GM18520 (cell line): Measurements from ENCODE around the gene PIK3CG.
"Not testable (repeated sequence)": the region's sequence is repeated elsewhere in the genome, so short reads cannot be mapped to it uniquely, and the experiment has no call there.

Experiments used
- ATAC-seq: cut with Tn5 transposase; IDR thresholded peaks from one replicate; pipeline ENCODE4 v1.9.1; 2021; ENCODE audit not compliant: unreplicated experiment

PIK3CG gene

GRCh38 chr7:106936236-106936635 is 71.2 kb downstream of the PIK3CG start:
- no peak for ATAC-seq

- not testable (repeated sequence) for ATAC-seq
Measured at GRCh38 chr7:106938122-106938521, 73.0 kb downstream of the PIK3CG start.

- no peak for ATAC-seq
Measured at GRCh38 chr7:106938803-106939202, 73.7 kb downstream of the PIK3CG start.

- ATAC-seq, result no peak
Measured at GRCh38 chr7:106944035-106944665, 79.1 kb downstream of the PIK3CG start.

GRCh38 chr7:106947244-106947728 is 82.2 kb downstream of the PIK3CG start:
- ATAC-seq, result no peak

GRCh38 chr7:106952001-106952657 is 87.0 kb downstream of the PIK3CG start:
- no peak for ATAC-seq

GRCh38 chr7:106952658-106953231 is 87.7 kb downstream of the PIK3CG start:
- no peak for ATAC-seq

GRCh38 chr7:106954840-106955239 is 89.8 kb downstream of the PIK3CG start:
- no peak for ATAC-seq

GRCh38 chr7:106955857-106956256 is 90.8 kb downstream of the PIK3CG start:
- not testable (repeated sequence) for ATAC-seq
